IMR-90 (cell line): ENCODE results near the gene MYO1A. TPM values are rescaled to one million over a fixed set of nuclear protein-coding genes. Genes with fewer than 3 reads are reported as not detected.

Experiments
- ATAC-seq: fragments of 200-7000 bp; cut with Tn5 transposase; 2 replicates; pipeline ENCODE4 v1.9.1; 2020; ENCODE audit warnings: low read depth, mild to moderate bottlenecking, moderate library complexity
- BruUV-seq: library from RNA; stranded (reverse); fragments of 400-500 nt; replicated peaks from 2 replicates; lab custom pipeline; 2021; lab: Mats Ljungman, UMichigan
- CTCF ChIA-PET: fragments of 300-600 bp; formaldehyde crosslinking; extraction: SDS; loops from one replicate; lab custom pipeline; 2021; ENCODE audit warnings: antibody characterized with exemption; lab: Yijun Ruan, JAX
- POLR2A ChIA-PET: fragments of 300-600 bp; sonication (Branson Sonifier 250); formaldehyde crosslinking; loops from one replicate; lab custom pipeline; 2022; ENCODE audit warnings: antibody characterized with exemption; ENCODE audit not compliant: unreplicated experiment; lab: Charles Lee
- DNase-seq: peaks from one replicate; pipeline ENCODE4 v3.0.0; 2013
- H2AFZ ChIP-seq: replicated peaks from 2 replicates; pipeline ENCODE3; 2013; ENCODE audit warnings: low read length, mild to moderate bottlenecking; ENCODE audit not compliant: poor library complexity
- H2AK5ac ChIP-seq: 2 replicates; pipeline ENCODE4 v1.6.1; 2013; ENCODE audit warnings: low read depth, low read length, inconsistent platforms
- H2AK9ac ChIP-seq: replicated peaks from 2 replicates; pipeline ENCODE3; 2013; ENCODE audit warnings: mild to moderate bottlenecking, low read depth, low read length, moderate library complexity; ENCODE audit not compliant: poor library complexity
- H2BK120ac ChIP-seq: 2 replicates; pipeline ENCODE4 v1.6.1; 2013; ENCODE audit warnings: low read depth, low read length, inconsistent platforms
- H2BK15ac ChIP-seq: 3 replicates; pipeline ENCODE4 v1.6.1; 2013; ENCODE audit warnings: low read depth, low read length, inconsistent platforms
- H2BK20ac ChIP-seq: 2 replicates; pipeline ENCODE4 v1.6.1; 2013; ENCODE audit warnings: low read depth, mild to moderate bottlenecking, inconsistent platforms, low read length, moderate library complexity
- H2BK5ac ChIP-seq: 2 replicates; pipeline ENCODE4 v1.6.1; 2013; ENCODE audit warnings: mild to moderate bottlenecking, low read depth, low read length, inconsistent platforms; ENCODE audit not compliant: poor library complexity, severe bottlenecking
- H3K14ac ChIP-seq: replicated peaks from 2 replicates; pipeline ENCODE4 v1.6.1; 2013; ENCODE audit warnings: low read depth, low read length, inconsistent platforms
- H3K18ac ChIP-seq: 2 replicates; pipeline ENCODE4 v1.6.1; 2013; ENCODE audit warnings: low read depth, low read length, control low read depth
- H3K23ac ChIP-seq: 2 replicates; pipeline ENCODE4 v1.6.1; 2013; ENCODE audit warnings: low read depth, low read length, inconsistent platforms
- H3K27ac ChIP-seq: 2 replicates; pipeline ENCODE4 v1.5.1; 2013; ENCODE audit warnings: mild to moderate bottlenecking, control low read depth, low read length; ENCODE audit not compliant: insufficient read depth
- H3K27me3 ChIP-seq: 2 replicates; pipeline ENCODE4 v1.6.1; 2013; ENCODE audit warnings: low read length; ENCODE audit not compliant: control insufficient read depth, insufficient read depth
- H3K36me3 ChIP-seq: 2 replicates; pipeline ENCODE4 v1.6.1; 2013; ENCODE audit warnings: low read length, mixed read lengths; ENCODE audit not compliant: control insufficient read depth, insufficient read depth
- H3K4ac ChIP-seq: 2 replicates; pipeline ENCODE4 v1.6.1; 2013; ENCODE audit warnings: low read depth, low read length, inconsistent platforms
- H3K4me1 ChIP-seq: 2 replicates; pipeline ENCODE4 v1.6.1; 2013; ENCODE audit warnings: low read length, mixed read lengths; ENCODE audit not compliant: control insufficient read depth, insufficient read depth
- H3K4me2 ChIP-seq: 2 replicates; pipeline ENCODE4 v1.6.1; 2013; ENCODE audit warnings: low read depth, mild to moderate bottlenecking, control low read depth, low read length, moderate library complexity
- H3K4me3 ChIP-seq: 2 replicates; pipeline ENCODE4 v1.5.1; 2013; ENCODE audit warnings: low read depth, mild to moderate bottlenecking, control low read depth, low read length, moderate library complexity; ENCODE audit not compliant: insufficient read depth
- H3K56ac ChIP-seq: 2 replicates; pipeline ENCODE4 v1.6.1; 2013; ENCODE audit warnings: low read length, inconsistent platforms; ENCODE audit not compliant: insufficient read depth; ENCODE audit errors: extremely low read depth
- H3K79me1 ChIP-seq, 2 experiments: 2 replicates each; pipeline ENCODE4 v1.6.1; 2013; ENCODE audit warnings: low read length in 2 of 2, inconsistent platforms in 1 of 2, low read depth in 1 of 2
- H3K9ac ChIP-seq: 2 replicates; pipeline ENCODE4 v1.6.1; 2013; ENCODE audit warnings: low read depth, low read length, control low read depth
- H3K9me1 ChIP-seq: 2 replicates; pipeline ENCODE4 v1.6.1; 2013; ENCODE audit warnings: low read length, inconsistent platforms; ENCODE audit not compliant: insufficient read depth
- H3K9me3 ChIP-seq: 2 replicates; pipeline ENCODE4 v1.6.1; 2013; ENCODE audit warnings: low read length; ENCODE audit not compliant: control insufficient read depth, insufficient read depth
- H4K20me1 ChIP-seq: 2 replicates; pipeline ENCODE4 v1.6.1; 2013; ENCODE audit warnings: low read length, inconsistent platforms; ENCODE audit not compliant: insufficient read depth
- H4K5ac ChIP-seq: 2 replicates; pipeline ENCODE4 v1.6.1; 2013; ENCODE audit warnings: mild to moderate bottlenecking, low read depth, low read length, control low read depth
- H4K8ac ChIP-seq, 2 experiments: 2 replicates each; pipeline ENCODE4 v1.6.1; 2013; ENCODE audit warnings: low read depth in 2 of 2, low read length in 2 of 2, control low read depth in 1 of 2, inconsistent platforms in 1 of 2
- H4K91ac ChIP-seq: 2 replicates; pipeline ENCODE4 v1.6.1; 2013; ENCODE audit warnings: low read depth, low read length, inconsistent platforms; ENCODE audit not compliant: insufficient read depth
- BHLHE40 ChIP-seq: fragments of 150-350 bp; IDR thresholded peaks from 2 replicates; pipeline ENCODE4 v1.6.1; 2016; ENCODE audit warnings: mild to moderate bottlenecking, low read depth, low read length
- CEBPB ChIP-seq: IDR thresholded peaks from 2 replicates; pipeline ENCODE4 v1.6.1; 2012; ENCODE audit warnings: low read depth, low read length, improper control_type of control experiment
- CHD1 ChIP-seq: IDR thresholded peaks from 2 replicates; pipeline ENCODE4 v1.6.1; 2012; ENCODE audit warnings: low read depth, low read length, improper control_type of control experiment
- CTCF ChIP-seq: conservative IDR thresholded peaks from 2 replicates; pipeline ENCODE4 v1.5.1; 2012; ENCODE audit warnings: mild to moderate bottlenecking, low read depth, low read length, improper control_type of control experiment
- ELK1 ChIP-seq: fragments of 150-350 bp; IDR thresholded peaks from 2 replicates; pipeline ENCODE4 v1.6.1; 2016; ENCODE audit warnings: low read depth, mild to moderate bottlenecking, low read length, moderate library complexity, borderline replicate concordance
- FOS ChIP-seq: fragments of 150-350 bp; IDR thresholded peaks from 2 replicates; pipeline ENCODE4 v1.6.1; 2016; ENCODE audit warnings: low read depth, low read length
- MAZ ChIP-seq: IDR thresholded peaks from 2 replicates; pipeline ENCODE4 v1.6.1; 2012; ENCODE audit warnings: low read depth, mild to moderate bottlenecking, low read length, improper control_type of control experiment, moderate library complexity, borderline replicate concordance
- MXI1 ChIP-seq: IDR thresholded peaks from 2 replicates; pipeline ENCODE4 v1.6.1; 2012; ENCODE audit warnings: low read depth, mild to moderate bottlenecking, low read length, moderate library complexity, borderline replicate concordance
- NFE2L2 ChIP-seq: fragments of 150-350 bp; IDR thresholded peaks from 2 replicates; pipeline ENCODE4 v1.6.1; 2016; ENCODE audit warnings: low read depth, mild to moderate bottlenecking, low read length
- POLR2A ChIP-seq: IDR thresholded peaks from 2 replicates; pipeline ENCODE4 v1.6.1; 2012; ENCODE audit warnings: mild to moderate bottlenecking, low read depth, low read length
- RAD21 ChIP-seq: IDR thresholded peaks from 2 replicates; pipeline ENCODE4 v1.6.1; 2012; ENCODE audit warnings: low read length, improper control_type of control experiment
- RCOR1 ChIP-seq: IDR thresholded peaks from 2 replicates; pipeline ENCODE4 v1.6.1; 2012; ENCODE audit warnings: mild to moderate bottlenecking, low read length, improper control_type of control experiment; ENCODE audit not compliant: insufficient replicate concordance
- RFX5 ChIP-seq: IDR thresholded peaks from 2 replicates; pipeline ENCODE4 v1.8.0; 2012; ENCODE audit warnings: low read depth, mild to moderate bottlenecking, low read length, moderate library complexity
- SMC3 ChIP-seq: fragments of 150-350 bp; IDR thresholded peaks from 2 replicates; pipeline ENCODE4 v1.6.1; 2016; ENCODE audit warnings: low read depth, mild to moderate bottlenecking, antibody characterized with exemption, low read length, moderate library complexity
- USF2 ChIP-seq: fragments of 150-350 bp; IDR thresholded peaks from 2 replicates; pipeline ENCODE4 v1.6.1; 2017; ENCODE audit warnings: mild to moderate bottlenecking, antibody characterized with exemption, low read length, low read depth
- WGBS, 2 experiments: methylation state at CpG; one replicate each; pipeline versions ENCODE4 v1.1.5 to v1.1.7; 2013; ENCODE audit warnings: missing lambda C conversion rate in 2 of 2; ENCODE audit not compliant: insufficient read length in 1 of 2; ENCODE audit errors: extremely low coverage in 2 of 2; 5-methylcytosine and 5-hydroxymethylcytosine counted together
- dilution Hi-C: fragments of 300-500 bp; cut with HindIII; formaldehyde crosslinking; loops from one replicate; pipeline ENCODE4 v1.14.3; 2018; ENCODE audit warnings: low sequenced_read_pairs; ENCODE audit not compliant: unreplicated experiment
- in situ Hi-C: fragments of 300-500 bp; cut with MboI; formaldehyde crosslinking; loops from 3 replicates; pipeline ENCODE4 v1.14.3; 2019; ENCODE audit warnings: low sequenced_read_pairs, inconsistent platforms, mixed read lengths
- intact Hi-C: fragments of 100-400 bp; cut with micrococcal nuclease; formaldehyde crosslinking; loops from 2 replicates; pipeline ENCODE4 v1.10.0; 2022
- polyA plus RNA-seq, 3 experiments: library from polyadenylated mRNA; depleted of rRNA; stranded (reverse); fragments of >200 nt; gene quantifications; 2 replicates each; pipeline ENCODE4 v1.2.3, GENCODE V29; 2012; ENCODE audit warnings: low replicate concordance in 1 of 3
- total RNA-seq: library from RNA; depleted of rRNA; stranded (reverse); fragments of >200 nt; gene quantifications from 2 replicates; pipeline ENCODE4 v1.2.3, GENCODE V29; 2012

Gene MYO1A
- total and polyA plus RNA-seq, 2 of the 4 experiments (the other 2 are of a cell fraction) = under 0.01 TPM; not detected in 1

- Histone ChIP-seq H3K4me2 (no peak overlapping the region), H3K4me3 (no peak overlapping the region), H2AK5ac (no peak overlapping the region), H4K91ac (no peak overlapping the region), H3K14ac (no peak overlapping the region), H3K9ac (no peak overlapping the region), H4K20me1 (no peaks in the 10 kb centered on the region), H2AFZ (peak overlapping the region; percentile 34), H3K56ac (no peak overlapping the region), H2BK5ac (no peak overlapping the region), H3K9me1 (no peaks in the 10 kb centered on the region), H3K18ac (no peak overlapping the region), H3K27me3 (peaks cover 61% of the 10 kb centered on the region), H3K4me1 (peaks cover under 1% of the 10 kb centered on the region; the same call in 1 of the 2 replicates), H2BK120ac (no peak overlapping the region), H3K9me3 (no peaks in the 10 kb centered on the region), H2AK9ac (no peak overlapping the region), H3K79me1 (no peaks in the 10 kb centered on the region), H2BK15ac (no peak overlapping the region), H3K23ac (no peak overlapping the region), H3K36me3 (no peaks in the 10 kb centered on the region), H4K5ac (no peak overlapping the region), H2BK20ac (no peak overlapping the region), H4K8ac (no peak overlapping the region), H3K4ac (no peak overlapping the region), H3K27ac (no peak overlapping the region)
- dilution Hi-C loops (no loop called here), in situ Hi-C loops (no loop called here), intact Hi-C loops (no loop called here)
- ATAC-seq = no peak; the same call in 1 of the 2 replicates
- 0% methylated on average over 2 of the region's 13 CpGs; no CpG with 5 or more reads in 1 of the 2 experiments for WGBS, 2 experiments
- ChIA-PET CTCF (no interaction called here), POLR2A (no interaction called here)
- no peak for DNase-seq
- BruUV-seq = no TSS peak
- TF ChIP-seq CTCF = no peak
- no peak for TF ChIP-seq CEBPB
- TF ChIP-seq RFX5 = no peak
- TF ChIP-seq POLR2A = no peak
- TF ChIP-seq USF2 = no peak
- TF ChIP-seq NFE2L2 = no peak
- TF ChIP-seq FOS = no peak
- no peak for TF ChIP-seq RCOR1
- TF ChIP-seq MAZ = no peak
- TF ChIP-seq ELK1 = no peak
- no peak for TF ChIP-seq RAD21
- no peak for TF ChIP-seq MXI1
- no peak for TF ChIP-seq CHD1
- TF ChIP-seq SMC3 = no peak
- no peak for TF ChIP-seq BHLHE40
Observed at GRCh38 chr12:57027011-57027804, 22.7 kb downstream of the MYO1A start.
